Esophagus muscularis mucosa (tissue), 4 donors: Measurements from ENCODE around the gene RBMS3. TPM values are rescaled to one million over a fixed set of nuclear protein-coding genes. Genes with fewer than 3 reads are reported as not detected.

ENCODE experiments used
- DNase-seq: peaks from one replicate; pipeline ENCODE4 v3.0.0-alpha.2; 2017; ENCODE audit errors: extremely low spot score
- H3K27ac ChIP-seq, 4 donors: fragments of 200-600 bp; sonication (generic); replicated peaks in 1 of 4; 1 replicate in 3 of 4; 2 replicates in 1 of 4; pipeline ENCODE4 v1.5.1; 2016 to 2019; ENCODE audit warnings: mild to moderate bottlenecking in 1 of 4
- H3K27me3 ChIP-seq, 4 donors: fragments of 200-600 bp; sonication (generic); one replicate each; pipeline versions ENCODE4 v1.5.1 to v1.6.0; 2016 to 2019
- H3K36me3 ChIP-seq, 4 donors: fragments of 200-600 bp; sonication (generic); one replicate each; pipeline ENCODE4 v1.5.1; 2016 to 2019
- H3K4me1 ChIP-seq, 4 donors: fragments of 200-600 bp; sonication (generic); one replicate each; pipeline ENCODE4 v1.5.1; 2016 to 2019
- H3K4me3 ChIP-seq, 4 donors: fragments of 200-600 bp; sonication (generic); 1 replicate in 2 of 4; 2 replicates in 2 of 4; pipeline ENCODE4 v1.5.1; 2016 to 2019; ENCODE audit warnings: mild to moderate bottlenecking in 4 of 4, moderate library complexity in 1 of 4
- H3K9me3 ChIP-seq, 4 donors: fragments of 200-600 bp; sonication (generic); 1 replicate in 3 of 4; 2 replicates in 1 of 4; pipeline ENCODE4 v1.5.1; 2016 to 2019
- EP300 ChIP-seq: sonication (generic); formaldehyde crosslinking; IDR thresholded peaks from one replicate; pipeline ENCODE4 v1.6.1; 2017; ENCODE audit warnings: antibody characterized with exemption
- POLR2A ChIP-seq: fragments of 450-650 bp; IDR thresholded peaks from one replicate; pipeline ENCODE4 v1.6.1; 2017; ENCODE audit warnings: antibody characterized with exemption, moderate library complexity, mild to moderate bottlenecking, low read depth
- POLR2AphosphoS5 ChIP-seq, 2 donors: sonication (generic); formaldehyde crosslinking; IDR thresholded peaks; one replicate each; pipeline ENCODE4 v1.6.1; 2017; ENCODE audit warnings: antibody characterized with exemption in 2 of 2
- WGBS: methylation state at CpG from one replicate; pipeline ENCODE4 v1.1.5; 2018; 5-methylcytosine and 5-hydroxymethylcytosine counted together
- intact Hi-C: fragments of 100-400 bp; cut with DNase I; formaldehyde crosslinking; loops from one replicate; pipeline ENCODE4 v1.15.1; 2023
- total RNA-seq, 4 donors: library from RNA; depleted of rRNA; stranded (reverse); fragments of >200 nt; gene quantifications; one replicate each; pipeline versions ENCODE4 v1.1.0 to v1.2.1, GENCODE V29; 2016
- TF ChIP-seq, protein P1 (sequence below), 3 experiments: fragments of 200-600 bp in 2 of 3; fragments of 450-650 bp in 1 of 3; sonication (generic) in 2 of 3; IDR thresholded peaks; one replicate each; pipeline ENCODE4 v1.5.1; 2017 to 2019; ENCODE audit warnings: antibody characterized with exemption in 3 of 3, mild to moderate bottlenecking in 2 of 3, moderate library complexity in 1 of 3

Gene RBMS3
- total RNA-seq, 4 donors from 2014 or later = 53.0 to 81.5 (median 61.2) TPM

DNA sequence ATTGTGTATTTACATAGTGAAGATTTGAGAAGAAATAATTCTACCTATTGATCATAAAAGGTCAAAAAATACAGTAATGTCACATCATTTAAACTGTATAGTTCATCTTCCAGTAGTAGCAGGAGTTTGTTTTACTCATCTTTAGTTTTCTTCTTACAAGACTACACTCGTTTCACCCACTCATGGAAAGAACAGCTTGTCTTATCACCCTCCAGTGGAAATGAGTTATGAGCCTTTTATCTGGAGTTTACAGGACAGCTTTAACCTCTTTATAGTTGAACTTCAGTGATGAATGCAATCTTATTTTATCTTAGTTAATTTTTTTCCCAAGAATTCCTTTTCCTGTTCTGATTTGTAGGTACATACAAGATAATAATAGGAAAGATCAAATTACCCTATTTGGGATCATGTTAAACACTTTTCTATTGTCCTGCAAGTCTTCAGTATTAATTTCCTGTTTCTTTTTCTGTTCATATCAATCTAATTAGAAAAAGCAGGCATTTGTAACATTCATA lies 36.8 kb downstream of the RBMS3 start:
- intact Hi-C loops = no loop called here
- WGBS = 21% methylated on average over 1 of the region's 1 CpG
- H3K4me1 ChIP-seq = peaks cover 35 to 70% (median 59%) of the 10 kb centered on the region in 4 donors

DNA sequence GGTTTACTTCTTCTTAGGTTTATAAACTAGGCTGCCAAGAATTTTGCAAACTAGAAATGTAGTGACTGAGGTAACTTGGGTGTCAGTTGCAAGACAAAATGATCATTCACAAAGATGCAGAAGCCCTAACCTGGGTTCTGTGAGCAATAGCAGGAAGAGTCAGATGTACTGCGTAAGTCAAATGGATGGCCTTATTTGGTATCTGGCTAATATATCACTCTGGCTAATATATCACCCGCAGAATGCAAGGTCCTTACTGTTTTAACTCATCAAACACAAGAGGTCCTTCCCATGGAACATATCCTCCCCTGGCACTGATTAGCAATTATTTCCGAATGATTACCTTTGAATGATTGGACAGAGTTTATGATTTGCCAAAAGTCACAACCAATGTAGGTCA lies 37.4 kb downstream of the RBMS3 start:
- no peak for DNase-seq
- H3K9me3 ChIP-seq = no peaks in the 10 kb centered on the region
- H3K27ac ChIP-seq = no peak overlapping the region
- 80% methylated on average over 3 of the region's 3 CpGs for WGBS
- TF ChIP-seq EP300 = no peak
- no peak for TF ChIP-seq POLR2A
- TF ChIP-seq POLR2AphosphoS5 (IDR thresholded peaks at IDR 0.05) = no peak
- TF ChIP-seq, protein P1, sequence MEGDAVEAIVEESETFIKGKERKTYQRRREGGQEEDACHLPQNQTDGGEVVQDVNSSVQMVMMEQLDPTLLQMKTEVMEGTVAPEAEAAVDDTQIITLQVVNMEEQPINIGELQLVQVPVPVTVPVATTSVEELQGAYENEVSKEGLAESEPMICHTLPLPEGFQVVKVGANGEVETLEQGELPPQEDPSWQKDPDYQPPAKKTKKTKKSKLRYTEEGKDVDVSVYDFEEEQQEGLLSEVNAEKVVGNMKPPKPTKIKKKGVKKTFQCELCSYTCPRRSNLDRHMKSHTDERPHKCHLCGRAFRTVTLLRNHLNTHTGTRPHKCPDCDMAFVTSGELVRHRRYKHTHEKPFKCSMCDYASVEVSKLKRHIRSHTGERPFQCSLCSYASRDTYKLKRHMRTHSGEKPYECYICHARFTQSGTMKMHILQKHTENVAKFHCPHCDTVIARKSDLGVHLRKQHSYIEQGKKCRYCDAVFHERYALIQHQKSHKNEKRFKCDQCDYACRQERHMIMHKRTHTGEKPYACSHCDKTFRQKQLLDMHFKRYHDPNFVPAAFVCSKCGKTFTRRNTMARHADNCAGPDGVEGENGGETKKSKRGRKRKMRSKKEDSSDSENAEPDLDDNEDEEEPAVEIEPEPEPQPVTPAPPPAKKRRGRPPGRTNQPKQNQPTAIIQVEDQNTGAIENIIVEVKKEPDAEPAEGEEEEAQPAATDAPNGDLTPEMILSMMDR (IDR thresholded peaks at IDR 0.05) = no peak
- intact Hi-C loops = no loop called here
- H3K4me3 ChIP-seq = no peak overlapping the region
- H3K4me1 ChIP-seq = peaks cover 34 to 64% (median 54%) of the 10 kb centered on the region in 4 donors
- no peaks in the 10 kb centered on the region for H3K27me3 ChIP-seq
- H3K36me3 ChIP-seq = no peaks in the 10 kb centered on the region

More for the DNA sequence above, 36.8 kb downstream of the RBMS3 start:
- H3K36me3 ChIP-seq = no peaks in the 10 kb centered on the region
- no peaks in the 10 kb centered on the region for H3K27me3 ChIP-seq
- no peak for TF ChIP-seq POLR2AphosphoS5 (IDR thresholded peaks at IDR 0.05)
- no peak for TF ChIP-seq EP300
- TF ChIP-seq, protein P1 (IDR thresholded peaks at IDR 0.05) = no peak
- no peak for TF ChIP-seq POLR2A
- no peak overlapping the region for H3K4me3 ChIP-seq
- H3K9me3 ChIP-seq = no peaks in the 10 kb centered on the region
- no peak overlapping the region for H3K27ac ChIP-seq
- no peak for DNase-seq

DNA sequence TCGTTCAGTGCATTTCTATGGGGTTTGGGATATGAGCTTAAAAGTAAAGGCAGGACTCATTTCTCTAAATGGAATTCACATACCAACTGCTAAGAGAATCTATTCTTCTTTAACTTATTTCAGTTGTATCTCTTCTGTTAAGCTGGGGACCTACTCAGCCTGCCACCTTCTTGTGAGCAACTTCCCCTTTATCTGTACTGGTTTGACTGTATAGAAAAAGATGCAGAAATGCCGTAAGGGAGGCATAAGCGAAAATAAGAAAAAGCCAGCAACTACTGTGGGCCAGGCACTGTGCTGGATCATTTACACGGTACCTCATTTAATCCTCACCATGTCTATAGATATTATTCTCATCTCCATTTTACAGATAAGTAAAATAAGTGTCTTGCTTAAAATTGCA lies 38.4 kb downstream of the RBMS3 start:
- no peak for TF ChIP-seq POLR2AphosphoS5 (IDR thresholded peaks at IDR 0.05)
- no peak for TF ChIP-seq POLR2A
- TF ChIP-seq EP300 = no peak
- TF ChIP-seq, protein P1 (IDR thresholded peaks at IDR 0.05) = no peak
- Histone ChIP-seq H3K36me3 (no peaks in the 10 kb centered on the region), H3K27ac (peak overlapping the region in 1 of 4 donors; percentile 6), H3K9me3 (no peaks in the 10 kb centered on the region), H3K4me3 (no peak overlapping the region), H3K27me3 (no peaks in the 10 kb centered on the region), H3K4me1 (peaks cover 34 to 63% (median 50%) of the 10 kb centered on the region in 4 donors)
- DNase-seq = no peak
- intact Hi-C loops = no loop called here
- 83% methylated on average over 4 of the region's 4 CpGs for WGBS

DNA sequence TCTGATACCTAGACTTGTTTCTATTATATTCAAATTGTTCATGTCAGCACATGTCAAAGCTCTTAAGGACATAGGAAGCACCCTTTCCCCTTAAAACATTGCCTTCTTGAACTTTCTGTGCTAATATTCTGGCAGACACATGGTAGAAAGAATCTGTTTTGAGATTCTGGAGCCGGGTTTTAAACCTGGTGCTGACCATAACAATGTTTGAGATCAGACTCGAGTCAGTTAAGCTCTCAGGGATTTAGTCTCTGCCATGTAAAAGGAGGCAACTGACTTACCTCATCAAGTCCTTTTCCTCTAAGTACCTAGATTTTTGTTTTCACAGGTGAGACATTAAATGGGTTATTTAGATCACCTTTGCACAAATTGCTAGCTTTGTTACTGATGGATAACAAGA lies 38.9 kb downstream of the RBMS3 start:
- Histone ChIP-seq H3K4me1 (peaks cover 31 to 63% (median 50%) of the 10 kb centered on the region in 4 donors), H3K36me3 (no peaks in the 10 kb centered on the region), H3K4me3 (peak overlapping the region in 1 of 4 donors; percentile 19), H3K27ac (peak overlapping the region in 2 of 4 donors; percentile 2 to 27), H3K9me3 (no peaks in the 10 kb centered on the region), H3K27me3 (no peaks in the 10 kb centered on the region)
- intact Hi-C loops = no loop called here
- no peak for DNase-seq
- TF ChIP-seq POLR2A (no peak), POLR2AphosphoS5 (IDR thresholded peaks at IDR 0.05) (no peak), EP300 (no peak)
- TF ChIP-seq, protein P1 (IDR thresholded peaks at IDR 0.05) = no peak
- WGBS = 37% methylated on average over 2 of the region's 2 CpGs

DNA sequence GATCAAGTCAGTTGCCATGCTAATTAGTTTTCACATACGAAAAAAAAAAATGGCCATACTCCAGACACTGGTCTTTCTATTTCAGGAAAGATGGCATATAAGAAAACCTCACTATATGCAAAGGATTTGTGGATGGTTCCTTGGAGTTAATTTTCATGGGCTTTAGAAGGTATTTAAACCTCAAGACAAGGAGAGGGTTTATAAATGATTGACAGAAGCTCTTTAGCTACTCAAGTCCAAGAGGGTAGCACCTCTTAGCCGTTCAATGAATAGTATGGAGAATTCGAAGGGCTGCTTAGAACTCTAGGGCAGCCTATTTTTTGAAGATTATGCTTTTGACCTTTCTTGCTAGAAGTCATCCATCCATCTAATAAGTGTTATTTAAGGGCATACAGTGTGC lies 41.7 kb downstream of the RBMS3 start:
- Histone ChIP-seq H3K9me3 (no peaks in the 10 kb centered on the region), H3K27me3 (no peaks in the 10 kb centered on the region), H3K4me1 (peaks cover 24 to 56% (median 46%) of the 10 kb centered on the region in 4 donors), H3K4me3 (no peak overlapping the region), H3K27ac (no peak overlapping the region), H3K36me3 (no peaks in the 10 kb centered on the region)
- no peak for DNase-seq
- intact Hi-C loops = no loop called here
- WGBS = 79% methylated on average over 3 of the region's 3 CpGs
- TF ChIP-seq POLR2AphosphoS5 (IDR thresholded peaks at IDR 0.05) (no peak), EP300 (no peak), POLR2A (no peak)
- TF ChIP-seq, protein P1 (IDR thresholded peaks at IDR 0.05) = no peak
